Aorta (tissue), 5 donors: ENCODE results near the gene NOTCH4. TPM values are rescaled to one million over a fixed set of nuclear protein-coding genes. Genes with fewer than 3 reads are reported as not detected.
"Not testable (repeated sequence)": the region's sequence is repeated elsewhere in the genome, so short reads cannot be mapped to it uniquely, and the experiment has no call there.

Experiments
- ATAC-seq: fragments of 200-7000 bp; cut with Tn5 transposase; one replicate; pipeline ENCODE4 v1.9.1; 2022; ENCODE audit warnings: moderate library complexity; ENCODE audit not compliant: low FRiP score
- DNase-seq, 2 donors: peaks; one replicate each; pipeline ENCODE4 v3.0.0-alpha.2; 2020
- H3K27ac ChIP-seq, 2 donors: one replicate each; pipeline ENCODE4 v1.5.1; 2013; ENCODE audit warnings: low read length in 2 of 2, mild to moderate bottlenecking in 2 of 2, moderate library complexity in 2 of 2, control low read depth in 1 of 2, inconsistent platforms in 1 of 2, low read depth in 1 of 2
- H3K27me3 ChIP-seq, 2 donors: one replicate each; pipeline ENCODE4 v1.6.1; 2013; ENCODE audit warnings: control low read depth in 1 of 2, low read length in 1 of 2, mild to moderate bottlenecking in 1 of 2, moderate library complexity in 1 of 2; ENCODE audit not compliant: insufficient read depth in 2 of 2, control insufficient read depth in 1 of 2
- H3K36me3 ChIP-seq, 2 donors: one replicate each; pipeline ENCODE4 v1.6.1; 2013; ENCODE audit warnings: control low read depth in 1 of 2, low read length in 1 of 2, mild to moderate bottlenecking in 1 of 2; ENCODE audit not compliant: insufficient read depth in 2 of 2, control insufficient read depth in 1 of 2
- H3K4me1 ChIP-seq, 2 donors: one replicate each; pipeline ENCODE4 v1.6.1; 2013; ENCODE audit warnings: low read length in 2 of 2, control low read depth in 1 of 2, mild to moderate bottlenecking in 1 of 2, moderate library complexity in 1 of 2; ENCODE audit not compliant: insufficient read depth in 2 of 2, control insufficient read depth in 1 of 2
- H3K4me3 ChIP-seq, 2 donors: one replicate each; pipeline ENCODE4 v1.5.1; 2013; ENCODE audit warnings: low read length in 2 of 2, control low read depth in 1 of 2, mild to moderate bottlenecking in 1 of 2
- H3K9me3 ChIP-seq: one replicate; pipeline ENCODE4 v1.6.1; 2013; ENCODE audit warnings: mild to moderate bottlenecking, low read length; ENCODE audit not compliant: control insufficient read depth
- WGBS, 2 donors: extraction: QIAGEN DNeasy Blood & Tissue Kit; methylation state at CpG; one replicate each; pipeline ENCODE4 v1.1.7; 2013; 5-methylcytosine and 5-hydroxymethylcytosine counted together
- intact Hi-C, 2 donors: fragments of 100-400 bp; cut with DNase I; formaldehyde crosslinking; loops; one replicate each; pipeline versions ENCODE4 v1.14.2 to v1.15.0; 2022
- polyA plus RNA-seq, 2 donors: library from polyadenylated mRNA; stranded (reverse); fragments of 200-250 nt; gene quantifications; one replicate each; pipeline ENCODE4 v1.2.3, GENCODE V29; 2013
- total RNA-seq, 2 donors: library from RNA; stranded (reverse); fragmentation: NEBNext Ultra II Directional; extraction: Animal tissue kit (Norgen Biotek cat#: 25700); gene quantifications; one replicate each; pipeline ENCODE4 v1.2.1, GENCODE V29; 2021
- donor health status: healthy with polysubstance abuse.
- donor health status: Bipolar disorder and iron deficiency.
- donor health status: DM: no; HTN: no; CAD: no.
- donor health status: DM: no; HTN: no; CAD: no.
- donor health status: DM: yes; HTN: yes; CAD: no.

NOTCH4 gene
- total and polyA plus RNA-seq, 4 donors: 4.0 to 64.4 (median 21.3) TPM

GRCh38 chr6:32189069-32189741 lies 34.7 kb downstream of the NOTCH4 start:
- DNase-seq (peak in 1 of 2 donors; percentile 64), ATAC-seq (no peak)
- Histone ChIP-seq H3K9me3 (no peaks in the 10 kb centered on the region), H3K36me3 (no peaks in the 10 kb centered on the region), H3K27me3 (no peaks in the 10 kb centered on the region), H3K4me3 (peak overlapping the region; percentile 87 to 89), H3K27ac (peak overlapping the region; percentile 60 to 78), H3K4me1 (no peaks in the 10 kb centered on the region)
- intact Hi-C loops: no loop called here
- WGBS, 2 donors: 1 to 2% methylated on average over 10 of the region's 10 CpGs

- no peaks in the 10 kb centered on the region for H3K36me3 ChIP-seq
- peak overlapping the region in 1 of 2 donors; percentile 87 for H3K4me3 ChIP-seq
- ATAC-seq (no peak), DNase-seq (peak in 1 of 2 donors; percentile 59)
- no peaks in the 10 kb centered on the region for H3K9me3 ChIP-seq
- WGBS, 2 donors: 6 to 9% methylated on average over 11 to 13 of the region's 13 CpGs
- H3K4me1 ChIP-seq: no peaks in the 10 kb centered on the region
- H3K27me3 ChIP-seq: no peaks in the 10 kb centered on the region
- intact Hi-C loops: no loop called here
- peak overlapping the region; percentile 20 to 78 for H3K27ac ChIP-seq
Measured at GRCh38 chr6:32188381-32189068, 35.3 kb downstream of the NOTCH4 start.

- H3K36me3 ChIP-seq, ATAC-seq, H3K9me3 ChIP-seq, H3K4me3 ChIP-seq, H3K4me1 ChIP-seq, intact Hi-C loops, H3K27me3 ChIP-seq, H3K27ac ChIP-seq: not testable (repeated sequence)
- 61 to 68% methylated on average over 18 of the region's 18 CpGs for WGBS, 2 donors
- peak in 1 of 2 donors; percentile 61 for DNase-seq
Measured at GRCh38 chr6:32187725-32188380, 36.0 kb downstream of the NOTCH4 start.

- Histone ChIP-seq H3K4me3 (no peak overlapping the region), H3K4me1 (no peaks in the 10 kb centered on the region), H3K27me3 (no peaks in the 10 kb centered on the region), H3K9me3 (no peaks in the 10 kb centered on the region), H3K36me3 (no peaks in the 10 kb centered on the region), H3K27ac (no peak overlapping the region)
- intact Hi-C loops: no loop called here
- DNase-seq (peak in 1 of 2 donors; percentile 37), ATAC-seq (no peak)
- 76 to 79% methylated on average over 12 of the region's 12 CpGs for WGBS, 2 donors
Measured at GRCh38 chr6:32187009-32187709, 36.7 kb downstream of the NOTCH4 start.

GRCh38 chr6:32186151-32186840 lies 37.6 kb downstream of the NOTCH4 start:
- H3K9me3 ChIP-seq, H3K27me3 ChIP-seq, ATAC-seq, H3K36me3 ChIP-seq, H3K4me3 ChIP-seq, intact Hi-C loops, H3K27ac ChIP-seq, H3K4me1 ChIP-seq: not testable (repeated sequence)
- 65 to 67% methylated on average over 10 of the region's 10 CpGs for WGBS, 2 donors
- peak in 1 of 2 donors; percentile 69 for DNase-seq

DNA sequence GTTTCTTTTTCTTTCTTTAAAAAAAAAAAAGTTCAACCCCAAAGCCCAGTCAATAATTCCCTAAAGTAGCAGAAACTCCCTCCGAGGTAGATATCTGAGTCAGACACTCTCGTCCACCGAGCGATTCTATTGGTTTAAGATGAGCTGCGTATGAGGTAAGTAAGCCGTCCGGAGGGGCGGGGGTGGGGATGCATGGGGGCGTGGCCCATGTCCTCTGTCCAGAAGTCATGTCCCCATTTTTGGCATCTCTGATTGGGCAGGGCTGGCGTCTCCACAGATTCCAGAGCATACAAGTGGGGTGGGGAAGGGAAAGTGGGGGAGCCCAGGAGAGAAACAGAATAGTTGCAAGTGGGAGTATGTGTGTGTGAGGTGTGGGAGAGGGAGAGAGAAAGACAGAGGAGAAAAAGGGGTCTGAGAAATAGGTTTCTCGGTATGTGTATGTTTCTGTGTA lies 38.2 kb downstream of the NOTCH4 start:
- H3K4me1 ChIP-seq, H3K36me3 ChIP-seq, intact Hi-C loops, H3K27ac ChIP-seq, H3K27me3 ChIP-seq, H3K4me3 ChIP-seq, H3K9me3 ChIP-seq: not testable (repeated sequence)
- ATAC-seq (peak; percentile 73), DNase-seq (peak; percentile 85 to 93)
- WGBS, 2 donors: 8% methylated on average over 11 of the region's 11 CpGs

- intact Hi-C loops: no loop called here
- WGBS, 2 donors: 61 to 68% methylated on average over 6 of the region's 6 CpGs
- Histone ChIP-seq H3K9me3 (no peaks in the 10 kb centered on the region), H3K27me3 (no peaks in the 10 kb centered on the region), H3K27ac (no peak within 1 kb of the TSS), H3K4me1 (no peaks in the 10 kb centered on the region), H3K36me3 (no peaks in the 10 kb centered on the region), H3K4me3 (no peak within 1 kb of the TSS)
- ATAC-seq: no peak
- peak in 1 of 2 donors; percentile 71 for DNase-seq
Measured at GRCh38 chr6:32184084-32184640, 39.7 kb downstream of the NOTCH4 start, which contains the start of gene AGER. Gene AGER, minus strand, starts transcription at chr6:32184253. Its CDS starts 31 bp downstream, at chr6:32184222.
